A549 (cell line): Measurements from ENCODE around the gene ELFN1. TPM values are rescaled to one million over a fixed set of nuclear protein-coding genes. Genes with fewer than 3 reads are reported as not detected.

Source experiments
- ATAC-seq, 2 experiments: fragments of 200-7000 bp in 1 of 2; fragments of >200 bp in 1 of 2; cut with Nextera tagmentation in 1 of 2; cut with Tn5 transposase in 1 of 2; 3 replicates each; pipeline versions ENCODE4 v1.8.0 to v1.9.1; 2018 to 2020; ENCODE audit warnings: mild to moderate bottlenecking in 1 of 2, moderate library complexity in 1 of 2
- CTCF ChIA-PET: fragments of 300-600 bp; sonication (Branson Sonifier 250); formaldehyde crosslinking; extraction: SDS; loops from one replicate; lab custom pipeline; 2021; ENCODE audit warnings: antibody characterized with exemption, inconsistent platforms; lab: Yijun Ruan, JAX
- POLR2A ChIA-PET: fragments of 350-600 bp; formaldehyde crosslinking; extraction: SDS; loops from one replicate; lab custom pipeline; 2021; ENCODE audit warnings: antibody characterized with exemption, inconsistent platforms; lab: Yijun Ruan, JAX
- DNase-seq, 2 experiments: peaks; one replicate each; pipeline versions ENCODE4 v3.0.0 to v3.0.0-alpha.2; 2011 to 2016; ENCODE audit warnings: low read depth in 1 of 2, low spot score in 1 of 2
- FAIRE-seq: peaks from 2 replicates; lab custom pipeline; 2011; peaks lifted over from hg19 to GRCh38; lab: Jason Lieb, UNC
- H3K27ac ChIP-seq, 2 experiments: fragments of >200 bp; sonication (Bioruptor Twin); formaldehyde crosslinking; 3 replicates each; pipeline ENCODE4 v1.5.1; 2016 to 2017
- H3K4me1 ChIP-seq: fragments of >200 bp; sonication (Bioruptor Twin); formaldehyde crosslinking; 3 replicates; pipeline ENCODE4 v1.6.1; 2016
- H3K4me2 ChIP-seq: fragments of >200 bp; sonication (Bioruptor Twin); formaldehyde crosslinking; 3 replicates; pipeline ENCODE4 v1.6.1; 2016
- H3K4me3 ChIP-seq: fragments of >200 bp; sonication (Bioruptor Twin); formaldehyde crosslinking; 3 replicates; pipeline ENCODE4 v1.5.1; 2016
- H3K9me3 ChIP-seq: fragments of >200 bp; sonication (Bioruptor Twin); formaldehyde crosslinking; 3 replicates; pipeline ENCODE4 v1.6.1; 2016
- CBX2 ChIP-seq: fragments of 200-600 bp; sonication (generic); IDR thresholded peaks from 2 replicates; pipeline ENCODE4 v1.6.1; 2016; ENCODE audit warnings: low read depth, mild to moderate bottlenecking, borderline replicate concordance
- EP300 ChIP-seq, 2 experiments: fragments of >200 bp; sonication (Bioruptor Twin); formaldehyde crosslinking; IDR thresholded peaks; 2 replicates in 1 of 2; 3 replicates in 1 of 2; pipeline ENCODE4 v1.6.1; 2016 to 2017
- HDAC2 ChIP-seq: fragments of 200-600 bp; sonication (generic); IDR thresholded peaks from 2 replicates; pipeline ENCODE4 v1.6.1; 2016
- HOXA7 ChIP-seq: fragments of 250-450 bp; sonication (Bioruptor Pico); IDR thresholded peaks from 2 replicates; pipeline ENCODE4 v1.5.0; 2020; ENCODE audit warnings: mild to moderate bottlenecking, moderate library complexity
- HOXB5 ChIP-seq: fragments of 250-450 bp; sonication (Bioruptor Pico); IDR thresholded peaks from 2 replicates; pipeline ENCODE4 v1.5.0; 2020; ENCODE audit warnings: mild to moderate bottlenecking, moderate library complexity
- JUN ChIP-seq, 2 experiments: fragments of >200 bp; sonication (Bioruptor Twin); formaldehyde crosslinking; IDR thresholded peaks; 2 replicates in 1 of 2; 3 replicates in 1 of 2; pipeline ENCODE4 v1.6.1; 2016 to 2017
- JUNB ChIP-seq: fragments of >200 bp; sonication (Bioruptor Twin); formaldehyde crosslinking; IDR thresholded peaks from 2 replicates; pipeline ENCODE4 v1.6.1; 2016
- KDM1A ChIP-seq: fragments of 200-600 bp; sonication (generic); IDR thresholded peaks from 2 replicates; pipeline ENCODE4 v1.6.1; 2016; ENCODE audit warnings: low read depth, mild to moderate bottlenecking
- MAFK ChIP-seq: fragments of 450-650 bp; IDR thresholded peaks from 2 replicates; pipeline ENCODE4 v1.6.1; 2014; ENCODE audit not compliant: partially characterized antibody
- NPAS2 ChIP-seq: fragments of 250-450 bp; sonication (Bioruptor Pico); IDR thresholded peaks from 2 replicates; pipeline ENCODE4 v1.8.0; 2022; ENCODE audit warnings: mild to moderate bottlenecking, moderate library complexity, borderline replicate concordance
- PBX3 ChIP-seq: IDR thresholded peaks from 2 replicates; pipeline ENCODE4 v1.6.1; 2012
- RNF2 ChIP-seq: fragments of 200-600 bp; sonication (generic); IDR thresholded peaks from 2 replicates; pipeline ENCODE4 v1.6.1; 2016; ENCODE audit warnings: low read depth, mild to moderate bottlenecking, antibody characterized with exemption, moderate library complexity, borderline replicate concordance
- SREBF2 ChIP-seq: fragments of 450-650 bp; IDR thresholded peaks from 2 replicates; pipeline ENCODE4 v1.6.1; 2014; ENCODE audit warnings: mild to moderate bottlenecking, moderate library complexity
- TFCP2L1 ChIP-seq: fragments of 250-450 bp; sonication (Bioruptor Pico); IDR thresholded peaks from 2 replicates; pipeline ENCODE4 v1.5.0; 2021; ENCODE audit warnings: mild to moderate bottlenecking
- ZC3H11A ChIP-seq: fragments of 450-650 bp; IDR thresholded peaks from 2 replicates; pipeline ENCODE4 v1.6.1; 2014; ENCODE audit warnings: antibody characterized with exemption, mild to moderate bottlenecking
- ZFP36 ChIP-seq: fragments of 450-650 bp; IDR thresholded peaks from 2 replicates; pipeline ENCODE4 v1.6.1; 2014; ENCODE audit warnings: borderline replicate concordance; ENCODE audit not compliant: partially characterized antibody
- WGBS: methylation state at CpG from one replicate; pipeline ENCODE4 v1.1.6; 2017; ENCODE audit errors: missing lambda C conversion rate; 5-methylcytosine and 5-hydroxymethylcytosine counted together
- polyA plus RNA-seq, 4 experiments: library from polyadenylated mRNA; depleted of rRNA in 3 of 4; stranded (reverse); fragments of >200 nt; fragmentation: RNase III in 1 of 4; extraction: RNeasy Plus Mini Kit Qiagen cat#74134 plus additional on column Dnase treatment in 1 of 4; gene quantifications; 2 replicates in 3 of 4; 3 replicates in 1 of 4; pipeline ENCODE4 v1.2.3, GENCODE V29; 2011 to 2017

Gene ELFN1
- polyA plus RNA-seq, 2 of the 4 experiments (the other 2 are of a cell fraction) = 0.08 to 0.10 TPM

DNA sequence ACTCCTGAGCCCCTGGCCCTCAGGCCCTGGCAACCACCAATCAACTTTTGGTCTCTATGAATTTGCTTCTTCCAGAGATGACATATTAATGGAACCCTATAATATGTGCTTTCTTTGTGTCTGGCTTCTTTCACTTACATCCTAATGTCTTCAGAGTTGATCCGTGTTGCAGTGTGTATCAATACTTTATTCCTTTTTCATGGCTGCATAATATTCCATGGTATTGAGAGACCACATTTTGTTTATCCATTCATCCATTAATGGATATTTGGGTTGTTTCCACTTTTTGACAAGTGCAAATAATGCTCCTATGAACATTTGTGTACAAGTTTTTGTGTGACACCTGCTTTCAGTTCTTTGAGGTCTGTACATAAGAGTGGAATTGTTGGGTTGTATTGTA is 43.3 kb upstream of the ELFN1 start:
- Histone ChIP-seq H3K27ac (no peak overlapping the region), H3K4me2 (no peak overlapping the region), H3K4me1 (no peaks in the 10 kb centered on the region)
- WGBS = 2% methylated on average over 1 of the region's 1 CpG
- POLR2A ChIA-PET = no interaction called here
- no peak for DNase-seq
- TF ChIP-seq KDM1A (0 out of 2 replicates have a peak, but pooled peaks have one; percentile 47), HDAC2 (no peak), MAFK (no peak)
- TF ChIP-seq, all 56 proteins: peak for 1
- Histone ChIP-seq H3K4me3 (no peak overlapping the region), H3K9me3 (peaks cover 16% of the 10 kb centered on the region; the same call in 2 of the 3 replicates)
- CTCF ChIA-PET = interaction anchor here (1.6 kb wide), 1 partner anchor 14 kb away, joined by 6 read pairs; no protein-coding TSS in a partner anchor
- FAIRE-seq (no peak), ATAC-seq (no peak)

DNA sequence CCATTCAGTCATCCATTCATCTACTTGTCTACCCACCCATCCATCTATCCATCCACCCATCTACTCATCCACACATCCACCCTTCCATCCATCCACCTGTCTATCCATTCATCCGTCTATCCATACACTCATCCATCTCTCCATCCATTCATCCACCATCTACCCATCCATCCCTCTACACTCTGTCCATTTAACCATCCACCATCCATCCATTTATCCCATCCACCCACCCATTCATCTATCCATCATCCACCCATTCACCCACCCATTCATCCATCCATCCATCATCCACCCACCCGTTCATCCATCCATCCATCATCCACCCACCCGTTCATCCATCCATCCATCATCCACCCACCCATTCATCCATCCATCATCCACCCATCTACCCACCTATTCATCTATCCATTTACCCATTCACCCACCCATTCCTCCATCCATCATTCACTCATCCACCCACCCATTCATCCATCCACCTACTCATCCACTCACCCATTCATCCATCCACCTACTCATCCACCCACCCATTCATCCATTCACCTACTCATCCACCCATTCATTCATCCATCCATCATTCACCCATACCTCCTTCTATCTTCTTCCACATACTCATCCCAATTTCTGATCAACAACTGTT is 39.3 kb upstream of the ELFN1 start:
- POLR2A ChIA-PET = no interaction called here
- Histone ChIP-seq H3K4me3 (no peak overlapping the region), H3K27ac (no peak overlapping the region)
- DNase-seq = no peak
- CTCF ChIA-PET = no interaction called here
- no peak for TF ChIP-seq CBX2
- TF ChIP-seq SREBF2 = no peak
- TF ChIP-seq HOXB5 (CRISPR knock-in tag) = no peak
- TF ChIP-seq HOXA7 = no peak
- no peak for TF ChIP-seq EP300 (IDR thresholded peaks at IDR 0.05)
- no peak for TF ChIP-seq PBX3
- TF ChIP-seq, all 56 proteins: peak for 0
- Histone ChIP-seq H3K9me3 (peaks cover 24% of the 10 kb centered on the region), H3K4me2 (no peak overlapping the region), H3K4me1 (no peaks in the 10 kb centered on the region)
- FAIRE-seq (no peak), ATAC-seq (no peak)
- 12% methylated on average over 3 of the region's 3 CpGs for WGBS

DNA sequence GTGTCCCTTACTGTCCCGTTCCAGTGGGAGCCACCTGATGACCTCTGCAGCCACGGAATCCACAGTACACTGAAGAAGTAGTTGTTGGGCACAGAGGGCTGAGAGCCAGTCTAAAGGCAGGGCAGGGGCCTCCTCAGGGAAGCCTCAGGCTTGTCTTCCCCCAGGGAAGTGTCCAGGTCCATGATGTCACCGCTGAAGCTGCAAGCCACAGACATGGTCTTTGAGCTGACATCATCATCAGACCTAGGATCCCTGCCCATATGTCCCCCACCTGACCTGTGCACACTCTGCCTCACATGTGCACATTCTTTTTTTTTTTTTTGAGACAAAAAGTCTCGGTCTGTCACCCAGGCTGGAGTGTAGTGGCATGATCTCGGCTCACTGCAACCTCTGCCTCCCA is 38.4 kb upstream of the ELFN1 start:
- ChIA-PET CTCF (no interaction called here), POLR2A (no interaction called here)
- no peak for TF ChIP-seq ZFP36
- no peak for TF ChIP-seq RNF2
- no peak for TF ChIP-seq NPAS2 (CRISPR knock-in tag)
- no peak for TF ChIP-seq JUNB
- Histone ChIP-seq H3K4me2 (no peak overlapping the region), H3K4me3 (no peak overlapping the region), H3K27ac (no peak overlapping the region), H3K9me3 (peaks cover 26% of the 10 kb centered on the region), H3K4me1 (no peaks in the 10 kb centered on the region)
- FAIRE-seq (no peak), ATAC-seq (no peak), DNase-seq (no peak)
- 15% methylated on average over 5 of the region's 5 CpGs for WGBS

DNA sequence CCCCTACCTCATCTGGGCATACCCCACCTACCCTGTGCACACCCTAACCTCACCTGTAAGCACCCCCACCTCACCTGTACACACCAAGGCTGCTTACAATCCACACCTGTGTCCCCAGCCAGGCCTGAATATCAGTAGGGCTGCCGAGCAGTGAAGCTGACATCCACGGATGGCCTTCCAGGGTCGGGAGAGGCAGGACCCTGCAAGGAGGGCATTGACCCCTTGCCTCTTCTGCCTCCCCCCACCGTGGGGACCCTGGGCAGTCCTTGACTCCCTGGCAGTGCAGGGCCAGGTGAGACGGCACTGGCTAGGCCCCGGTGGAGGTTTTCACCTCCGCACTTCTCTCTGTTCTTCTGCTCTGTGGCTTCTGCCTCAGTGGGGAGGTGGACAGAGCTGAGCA is 37.6 kb upstream of the ELFN1 start:
- Histone ChIP-seq H3K4me3 (no peak overlapping the region), H3K4me1 (no peaks in the 10 kb centered on the region), H3K27ac (no peak overlapping the region), H3K4me2 (no peak overlapping the region), H3K9me3 (peaks cover 34% of the 10 kb centered on the region)
- POLR2A ChIA-PET = no interaction called here
- FAIRE-seq = no peak
- 43% methylated on average over 7 of the region's 7 CpGs for WGBS
- CTCF ChIA-PET = no interaction called here
- no peak; a peak in 1 of 6 replicates for ATAC-seq
- TF ChIP-seq HDAC2 (no peak), TFCP2L1 (CRISPR knock-in tag) (no peak), JUN (IDR thresholded peaks at IDR 0.05) (no peak), ZC3H11A (no peak), ZFP36 (no peak)
- DNase-seq = no peak
